IMR-90 (cell line): ENCODE data around the gene CASQ1. TPM values are rescaled to one million over a fixed set of nuclear protein-coding genes. Genes with fewer than 3 reads are reported as not detected.

Experiments used
- ATAC-seq: fragments of 200-7000 bp; cut with Tn5 transposase; 2 replicates; pipeline ENCODE4 v1.9.1; 2020; ENCODE audit warnings: low read depth, mild to moderate bottlenecking, moderate library complexity
- BruUV-seq: library from RNA; stranded (reverse); fragments of 400-500 nt; replicated peaks from 2 replicates; lab custom pipeline; 2021; lab: Mats Ljungman, UMichigan
- CTCF ChIA-PET: fragments of 300-600 bp; formaldehyde crosslinking; extraction: SDS; loops from one replicate; lab custom pipeline; 2021; ENCODE audit warnings: antibody characterized with exemption; lab: Yijun Ruan, JAX
- POLR2A ChIA-PET: fragments of 300-600 bp; sonication (Branson Sonifier 250); formaldehyde crosslinking; loops from one replicate; lab custom pipeline; 2022; ENCODE audit warnings: antibody characterized with exemption; ENCODE audit not compliant: unreplicated experiment; lab: Charles Lee
- DNase-seq: peaks from one replicate; pipeline ENCODE4 v3.0.0; 2013
- H2AFZ ChIP-seq: replicated peaks from 2 replicates; pipeline ENCODE3; 2013; ENCODE audit warnings: low read length, mild to moderate bottlenecking; ENCODE audit not compliant: poor library complexity
- H2AK5ac ChIP-seq: 2 replicates; pipeline ENCODE4 v1.6.1; 2013; ENCODE audit warnings: low read depth, low read length, inconsistent platforms
- H2AK9ac ChIP-seq: replicated peaks from 2 replicates; pipeline ENCODE3; 2013; ENCODE audit warnings: mild to moderate bottlenecking, low read depth, low read length, moderate library complexity; ENCODE audit not compliant: poor library complexity
- H2BK120ac ChIP-seq: 2 replicates; pipeline ENCODE4 v1.6.1; 2013; ENCODE audit warnings: low read depth, low read length, inconsistent platforms
- H2BK15ac ChIP-seq: 3 replicates; pipeline ENCODE4 v1.6.1; 2013; ENCODE audit warnings: low read depth, low read length, inconsistent platforms
- H2BK20ac ChIP-seq: 2 replicates; pipeline ENCODE4 v1.6.1; 2013; ENCODE audit warnings: low read depth, mild to moderate bottlenecking, inconsistent platforms, low read length, moderate library complexity
- H2BK5ac ChIP-seq: 2 replicates; pipeline ENCODE4 v1.6.1; 2013; ENCODE audit warnings: mild to moderate bottlenecking, low read depth, low read length, inconsistent platforms; ENCODE audit not compliant: poor library complexity, severe bottlenecking
- H3K14ac ChIP-seq: replicated peaks from 2 replicates; pipeline ENCODE4 v1.6.1; 2013; ENCODE audit warnings: low read depth, low read length, inconsistent platforms
- H3K18ac ChIP-seq: 2 replicates; pipeline ENCODE4 v1.6.1; 2013; ENCODE audit warnings: low read depth, low read length, control low read depth
- H3K23ac ChIP-seq: 2 replicates; pipeline ENCODE4 v1.6.1; 2013; ENCODE audit warnings: low read depth, low read length, inconsistent platforms
- H3K27ac ChIP-seq: 2 replicates; pipeline ENCODE4 v1.5.1; 2013; ENCODE audit warnings: mild to moderate bottlenecking, control low read depth, low read length; ENCODE audit not compliant: insufficient read depth
- H3K27me3 ChIP-seq: 2 replicates; pipeline ENCODE4 v1.6.1; 2013; ENCODE audit warnings: low read length; ENCODE audit not compliant: control insufficient read depth, insufficient read depth
- H3K36me3 ChIP-seq: 2 replicates; pipeline ENCODE4 v1.6.1; 2013; ENCODE audit warnings: low read length, mixed read lengths; ENCODE audit not compliant: control insufficient read depth, insufficient read depth
- H3K4ac ChIP-seq: 2 replicates; pipeline ENCODE4 v1.6.1; 2013; ENCODE audit warnings: low read depth, low read length, inconsistent platforms
- H3K4me1 ChIP-seq: 2 replicates; pipeline ENCODE4 v1.6.1; 2013; ENCODE audit warnings: low read length, mixed read lengths; ENCODE audit not compliant: control insufficient read depth, insufficient read depth
- H3K4me2 ChIP-seq: 2 replicates; pipeline ENCODE4 v1.6.1; 2013; ENCODE audit warnings: low read depth, mild to moderate bottlenecking, control low read depth, low read length, moderate library complexity
- H3K4me3 ChIP-seq: 2 replicates; pipeline ENCODE4 v1.5.1; 2013; ENCODE audit warnings: low read depth, mild to moderate bottlenecking, control low read depth, low read length, moderate library complexity; ENCODE audit not compliant: insufficient read depth
- H3K56ac ChIP-seq: 2 replicates; pipeline ENCODE4 v1.6.1; 2013; ENCODE audit warnings: low read length, inconsistent platforms; ENCODE audit not compliant: insufficient read depth; ENCODE audit errors: extremely low read depth
- H3K79me1 ChIP-seq, 2 experiments: 2 replicates each; pipeline ENCODE4 v1.6.1; 2013; ENCODE audit warnings: low read length in 2 of 2, inconsistent platforms in 1 of 2, low read depth in 1 of 2
- H3K9ac ChIP-seq: 2 replicates; pipeline ENCODE4 v1.6.1; 2013; ENCODE audit warnings: low read depth, low read length, control low read depth
- H3K9me1 ChIP-seq: 2 replicates; pipeline ENCODE4 v1.6.1; 2013; ENCODE audit warnings: low read length, inconsistent platforms; ENCODE audit not compliant: insufficient read depth
- H3K9me3 ChIP-seq: 2 replicates; pipeline ENCODE4 v1.6.1; 2013; ENCODE audit warnings: low read length; ENCODE audit not compliant: control insufficient read depth, insufficient read depth
- H4K20me1 ChIP-seq: 2 replicates; pipeline ENCODE4 v1.6.1; 2013; ENCODE audit warnings: low read length, inconsistent platforms; ENCODE audit not compliant: insufficient read depth
- H4K5ac ChIP-seq: 2 replicates; pipeline ENCODE4 v1.6.1; 2013; ENCODE audit warnings: mild to moderate bottlenecking, low read depth, low read length, control low read depth
- H4K8ac ChIP-seq, 2 experiments: 2 replicates each; pipeline ENCODE4 v1.6.1; 2013; ENCODE audit warnings: low read depth in 2 of 2, low read length in 2 of 2, control low read depth in 1 of 2, inconsistent platforms in 1 of 2
- H4K91ac ChIP-seq: 2 replicates; pipeline ENCODE4 v1.6.1; 2013; ENCODE audit warnings: low read depth, low read length, inconsistent platforms; ENCODE audit not compliant: insufficient read depth
- BHLHE40 ChIP-seq: fragments of 150-350 bp; IDR thresholded peaks from 2 replicates; pipeline ENCODE4 v1.6.1; 2016; ENCODE audit warnings: mild to moderate bottlenecking, low read depth, low read length
- CEBPB ChIP-seq: IDR thresholded peaks from 2 replicates; pipeline ENCODE4 v1.6.1; 2012; ENCODE audit warnings: low read depth, low read length, improper control_type of control experiment
- CHD1 ChIP-seq: IDR thresholded peaks from 2 replicates; pipeline ENCODE4 v1.6.1; 2012; ENCODE audit warnings: low read depth, low read length, improper control_type of control experiment
- CTCF ChIP-seq: conservative IDR thresholded peaks from 2 replicates; pipeline ENCODE4 v1.5.1; 2012; ENCODE audit warnings: mild to moderate bottlenecking, low read depth, low read length, improper control_type of control experiment
- ELK1 ChIP-seq: fragments of 150-350 bp; IDR thresholded peaks from 2 replicates; pipeline ENCODE4 v1.6.1; 2016; ENCODE audit warnings: low read depth, mild to moderate bottlenecking, low read length, moderate library complexity, borderline replicate concordance
- FOS ChIP-seq: fragments of 150-350 bp; IDR thresholded peaks from 2 replicates; pipeline ENCODE4 v1.6.1; 2016; ENCODE audit warnings: low read depth, low read length
- MAFK ChIP-seq: IDR thresholded peaks from 2 replicates; pipeline ENCODE4 v1.6.1; 2012; ENCODE audit warnings: low read depth, low read length, improper control_type of control experiment
- MAZ ChIP-seq: IDR thresholded peaks from 2 replicates; pipeline ENCODE4 v1.6.1; 2012; ENCODE audit warnings: low read depth, mild to moderate bottlenecking, low read length, improper control_type of control experiment, moderate library complexity, borderline replicate concordance
- MXI1 ChIP-seq: IDR thresholded peaks from 2 replicates; pipeline ENCODE4 v1.6.1; 2012; ENCODE audit warnings: low read depth, mild to moderate bottlenecking, low read length, moderate library complexity, borderline replicate concordance
- NFE2L2 ChIP-seq: fragments of 150-350 bp; IDR thresholded peaks from 2 replicates; pipeline ENCODE4 v1.6.1; 2016; ENCODE audit warnings: low read depth, mild to moderate bottlenecking, low read length
- POLR2A ChIP-seq: IDR thresholded peaks from 2 replicates; pipeline ENCODE4 v1.6.1; 2012; ENCODE audit warnings: mild to moderate bottlenecking, low read depth, low read length
- RAD21 ChIP-seq: IDR thresholded peaks from 2 replicates; pipeline ENCODE4 v1.6.1; 2012; ENCODE audit warnings: low read length, improper control_type of control experiment
- RCOR1 ChIP-seq: IDR thresholded peaks from 2 replicates; pipeline ENCODE4 v1.6.1; 2012; ENCODE audit warnings: mild to moderate bottlenecking, low read length, improper control_type of control experiment; ENCODE audit not compliant: insufficient replicate concordance
- RFX5 ChIP-seq: IDR thresholded peaks from 2 replicates; pipeline ENCODE4 v1.8.0; 2012; ENCODE audit warnings: low read depth, mild to moderate bottlenecking, low read length, moderate library complexity
- SMC3 ChIP-seq: fragments of 150-350 bp; IDR thresholded peaks from 2 replicates; pipeline ENCODE4 v1.6.1; 2016; ENCODE audit warnings: low read depth, mild to moderate bottlenecking, antibody characterized with exemption, low read length, moderate library complexity
- USF2 ChIP-seq: fragments of 150-350 bp; IDR thresholded peaks from 2 replicates; pipeline ENCODE4 v1.6.1; 2017; ENCODE audit warnings: mild to moderate bottlenecking, antibody characterized with exemption, low read length, low read depth
- WGBS, 2 experiments: methylation state at CpG; one replicate each; pipeline versions ENCODE4 v1.1.5 to v1.1.7; 2013; ENCODE audit warnings: missing lambda C conversion rate in 2 of 2; ENCODE audit not compliant: insufficient read length in 1 of 2; ENCODE audit errors: extremely low coverage in 2 of 2; 5-methylcytosine and 5-hydroxymethylcytosine counted together
- dilution Hi-C: fragments of 300-500 bp; cut with HindIII; formaldehyde crosslinking; loops from one replicate; pipeline ENCODE4 v1.14.3; 2018; ENCODE audit warnings: low sequenced_read_pairs; ENCODE audit not compliant: unreplicated experiment
- in situ Hi-C: fragments of 300-500 bp; cut with MboI; formaldehyde crosslinking; loops from 3 replicates; pipeline ENCODE4 v1.14.3; 2019; ENCODE audit warnings: low sequenced_read_pairs, inconsistent platforms, mixed read lengths
- intact Hi-C: fragments of 100-400 bp; cut with micrococcal nuclease; formaldehyde crosslinking; loops from 2 replicates; pipeline ENCODE4 v1.10.0; 2022
- polyA plus RNA-seq, 3 experiments: library from polyadenylated mRNA; depleted of rRNA; stranded (reverse); fragments of >200 nt; gene quantifications; 2 replicates each; pipeline ENCODE4 v1.2.3, GENCODE V29; 2012; ENCODE audit warnings: low replicate concordance in 1 of 3
- total RNA-seq: library from RNA; depleted of rRNA; stranded (reverse); fragments of >200 nt; gene quantifications from 2 replicates; pipeline ENCODE4 v1.2.3, GENCODE V29; 2012

The CASQ1 gene
- total and polyA plus RNA-seq, 2 of the 4 experiments (the other 2 are of a cell fraction): 0.18 to 0.21 TPM

- H2AK5ac ChIP-seq: no peak overlapping the region
- no peak overlapping the region for H2BK20ac ChIP-seq
- H2BK5ac ChIP-seq: no peak overlapping the region
- no peak overlapping the region for H3K14ac ChIP-seq
- no peaks in the 10 kb centered on the region for H3K9me3 ChIP-seq
- no peak overlapping the region for H3K9ac ChIP-seq
- H2BK15ac ChIP-seq: no peak overlapping the region
- no CpG with 5 or more reads among the region's 4 CpGs for WGBS, 2 experiments
- ATAC-seq (no peak), DNase-seq (no peak)
- no peak overlapping the region for H3K4ac ChIP-seq
- H3K27ac ChIP-seq: no peak overlapping the region
- no peaks in the 10 kb centered on the region for H3K79me1 ChIP-seq
- peaks cover 11% of the 10 kb centered on the region; the same call in 1 of the 2 replicates for H3K9me1 ChIP-seq
- no peak overlapping the region for H4K8ac ChIP-seq
- CTCF ChIA-PET: interaction anchor here (0.6 to 0.7 kb wide), 2 partner anchors 95 to 180 kb away, joined by 3 to 4 read pairs; no protein-coding TSS in a partner anchor
- no peak overlapping the region for H2AK9ac ChIP-seq
- H3K4me1 ChIP-seq: peaks cover 2% of the 10 kb centered on the region; the same call in 1 of the 2 replicates
- no peak overlapping the region for H4K91ac ChIP-seq
- in situ Hi-C loops: loop anchor here (25.0 kb wide), 1 partner anchor 416 kb away; no protein-coding TSS in a partner anchor
- H4K5ac ChIP-seq: no peak overlapping the region
- TF ChIP-seq RAD21 (no peak), ELK1 (no peak), POLR2A (no peak), RCOR1 (no peak), USF2 (no peak), RFX5 (no peak), MXI1 (no peak), CEBPB (no peak), FOS (no peak), BHLHE40 (no peak), SMC3 (no peak), MAZ (no peak), CTCF (no peak), MAFK (no peak), NFE2L2 (no peak), CHD1 (no peak)
- no peaks in the 10 kb centered on the region for H4K20me1 ChIP-seq
- dilution Hi-C loops: no loop called here
- no peak overlapping the region for H2AFZ ChIP-seq
- no peak overlapping the region for H3K23ac ChIP-seq
- H3K4me3 ChIP-seq: no peak overlapping the region
- H3K56ac ChIP-seq: no peak overlapping the region
- peaks cover 3% of the 10 kb centered on the region; the same call in 1 of the 2 replicates for H3K27me3 ChIP-seq
- intact Hi-C loops: no loop called here
- H2BK120ac ChIP-seq: no peak overlapping the region
- BruUV-seq: no TSS peak
- no peaks in the 10 kb centered on the region for H3K36me3 ChIP-seq
- H3K4me2 ChIP-seq: no peak overlapping the region
- POLR2A ChIA-PET: no interaction called here
- no peak overlapping the region for H3K18ac ChIP-seq
Measured at GRCh38 chr1:160196143-160196542, 5.8 kb downstream of the CASQ1 start.
